Activated naive CD8-positive, alpha-beta T cell (primary cell): ENCODE data around the gene FAM228B.
"Not testable (repeated sequence)": the region's sequence is repeated elsewhere in the genome, so short reads cannot be mapped to it uniquely, and the experiment has no call there.

ENCODE experiments used
- H3K27ac Mint-ChIP-seq: one replicate; pipeline ENCODE4 v1.8.0; 2021; ENCODE audit warnings: mixed read lengths
- H3K27me3 Mint-ChIP-seq: one replicate; pipeline ENCODE4 v1.8.0; 2021; ENCODE audit warnings: mixed read lengths
- H3K36me3 Mint-ChIP-seq: one replicate; pipeline ENCODE4 v1.8.0; 2021; ENCODE audit warnings: mixed read lengths
- H3K4me1 Mint-ChIP-seq: one replicate; pipeline ENCODE4 v1.8.0; 2021; ENCODE audit warnings: low read depth, mixed read lengths
- H3K4me3 Mint-ChIP-seq: one replicate; pipeline ENCODE4 v1.8.0; 2021; ENCODE audit warnings: mild to moderate bottlenecking, mixed read lengths
- H3K9me3 Mint-ChIP-seq: one replicate; pipeline ENCODE4 v1.8.0; 2021; ENCODE audit warnings: low read depth, mixed read lengths

FAM228B gene

GRCh38 chr2:24197213-24197612 is 73.9 kb downstream of the FAM228B start:
- not testable (repeated sequence) for H3K4me1 Mint-ChIP-seq, H3K27me3 Mint-ChIP-seq, H3K36me3 Mint-ChIP-seq, H3K27ac Mint-ChIP-seq, H3K9me3 Mint-ChIP-seq, H3K4me3 Mint-ChIP-seq

GRCh38 chr2:24199968-24200590 is 76.8 kb downstream of the FAM228B start:
- no peak overlapping the region for H3K27ac Mint-ChIP-seq
- H3K4me1 Mint-ChIP-seq, result no peaks in the 10 kb centered on the region
- H3K9me3 Mint-ChIP-seq, result no peaks in the 10 kb centered on the region
- H3K36me3 Mint-ChIP-seq, result peaks cover 10% of the 10 kb centered on the region
- no peaks in the 10 kb centered on the region for H3K27me3 Mint-ChIP-seq
- H3K4me3 Mint-ChIP-seq, result no peak overlapping the region

- H3K27ac Mint-ChIP-seq, result no peak overlapping the region
- H3K36me3 Mint-ChIP-seq, result peaks cover 10% of the 10 kb centered on the region
- no peaks in the 10 kb centered on the region for H3K9me3 Mint-ChIP-seq
- no peak overlapping the region for H3K4me3 Mint-ChIP-seq
- no peaks in the 10 kb centered on the region for H3K27me3 Mint-ChIP-seq
- no peaks in the 10 kb centered on the region for H3K4me1 Mint-ChIP-seq
These were observed 77.5 kb downstream of the FAM228B start for GRCh38 chr2:24200799-24201198.

DNA sequence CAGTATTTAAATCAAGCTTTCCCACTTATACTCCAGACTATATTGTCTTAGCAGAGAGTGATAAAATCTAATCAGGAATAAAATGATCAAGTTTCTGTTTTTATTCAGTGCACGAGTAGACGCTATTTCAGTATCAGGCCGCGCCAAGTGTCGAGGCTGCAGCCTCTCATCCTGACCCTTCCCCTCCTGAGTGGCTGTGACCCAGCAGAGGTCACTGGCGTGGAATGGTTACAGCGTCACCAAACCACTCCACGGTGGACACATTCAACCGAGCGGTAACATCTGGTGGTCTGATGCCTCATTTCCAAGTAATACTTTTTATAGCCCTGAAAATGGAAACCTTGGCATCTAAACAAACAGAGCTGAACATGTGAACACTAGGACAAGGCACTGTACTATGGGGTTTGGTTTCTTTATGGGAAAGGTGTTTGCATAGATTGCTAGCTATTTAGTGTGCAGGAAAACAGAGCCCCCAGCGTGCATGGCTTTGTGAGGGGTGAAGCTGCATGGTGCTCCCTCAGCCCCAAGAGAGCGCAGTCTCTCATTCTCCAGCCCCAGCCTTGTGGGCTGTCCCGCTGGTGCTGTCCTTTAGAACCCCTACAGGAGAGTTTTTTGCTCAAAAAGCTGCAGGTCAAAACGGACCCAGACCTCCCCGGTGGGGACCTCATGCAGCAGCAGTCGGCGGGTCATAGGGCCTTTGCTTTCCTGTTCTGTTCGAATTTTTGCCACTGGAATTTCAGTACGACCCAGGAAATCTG is 79.9 kb downstream of the FAM228B start:
- Mint-ChIP-seq H3K36me3 (peaks cover 13% of the 10 kb centered on the region), H3K4me1 (no peaks in the 10 kb centered on the region), H3K4me3 (no peak overlapping the region), H3K27me3 (no peaks in the 10 kb centered on the region), H3K9me3 (no peaks in the 10 kb centered on the region), H3K27ac (no peak overlapping the region)

DNA sequence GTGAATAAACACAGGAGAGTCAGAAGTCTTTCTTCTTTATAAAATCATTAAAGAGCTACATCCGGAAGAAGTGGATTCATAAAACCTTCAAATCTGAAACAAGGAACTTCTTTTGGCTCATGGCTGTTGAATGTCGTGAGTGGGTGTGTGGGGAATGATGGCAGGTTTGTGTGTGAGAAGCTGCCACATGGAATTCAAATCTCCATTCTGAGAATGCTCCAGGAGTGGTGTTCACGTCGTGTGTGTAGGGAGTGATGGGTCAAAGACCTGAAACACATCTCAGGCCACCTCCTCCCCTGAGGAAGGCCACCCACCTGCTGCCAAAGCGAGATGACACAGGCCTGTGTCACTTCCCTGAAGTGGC is 80.5 kb downstream of the FAM228B start:
- Mint-ChIP-seq H3K36me3 (peaks cover 14% of the 10 kb centered on the region), H3K4me1 (no peaks in the 10 kb centered on the region), H3K9me3 (no peaks in the 10 kb centered on the region), H3K27me3 (no peaks in the 10 kb centered on the region), H3K4me3 (no peak overlapping the region), H3K27ac (no peak overlapping the region)

GRCh38 chr2:24204505-24204904 is 81.2 kb downstream of the FAM228B start:
- peaks cover 18% of the 10 kb centered on the region for H3K36me3 Mint-ChIP-seq
- no peaks in the 10 kb centered on the region for H3K9me3 Mint-ChIP-seq
- no peak overlapping the region for H3K4me3 Mint-ChIP-seq
- no peaks in the 10 kb centered on the region for H3K27me3 Mint-ChIP-seq
- H3K4me1 Mint-ChIP-seq, result no peaks in the 10 kb centered on the region
- no peak overlapping the region for H3K27ac Mint-ChIP-seq

DNA sequence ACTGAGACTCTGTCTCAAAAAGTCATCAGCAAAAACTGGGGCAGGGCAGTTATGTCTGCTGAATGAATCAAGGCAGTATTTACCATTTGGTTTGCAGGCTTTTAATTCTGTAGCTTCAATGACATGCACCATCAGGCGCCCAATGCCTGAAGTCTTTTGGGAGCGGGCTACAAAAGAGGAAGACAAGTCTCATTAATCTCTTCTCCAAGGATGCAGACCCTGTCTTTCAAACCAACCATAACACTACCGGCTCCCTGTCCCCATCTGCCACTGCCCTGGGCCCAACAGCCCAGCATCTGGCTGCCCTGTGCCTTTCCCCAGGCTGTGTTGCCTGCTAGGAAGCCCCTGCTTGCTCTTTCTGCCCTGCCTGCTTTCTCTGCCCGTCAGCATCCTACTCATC is 81.9 kb downstream of the FAM228B start:
- Mint-ChIP-seq H3K9me3 (no peaks in the 10 kb centered on the region), H3K4me1 (no peaks in the 10 kb centered on the region), H3K27me3 (no peaks in the 10 kb centered on the region), H3K27ac (no peak overlapping the region), H3K36me3 (peaks cover 14% of the 10 kb centered on the region), H3K4me3 (no peak overlapping the region)

GRCh38 chr2:24206242-24206641 is 83.0 kb downstream of the FAM228B start:
- Mint-ChIP-seq H3K9me3 (no peaks in the 10 kb centered on the region), H3K4me3 (no peak overlapping the region), H3K4me1 (no peaks in the 10 kb centered on the region), H3K36me3 (peaks cover 15% of the 10 kb centered on the region), H3K27ac (no peak overlapping the region), H3K27me3 (no peaks in the 10 kb centered on the region)

- Mint-ChIP-seq H3K4me1 (no peaks in the 10 kb centered on the region), H3K4me3 (no peak overlapping the region), H3K9me3 (no peaks in the 10 kb centered on the region), H3K36me3 (peaks cover 17% of the 10 kb centered on the region), H3K27ac (no peak overlapping the region), H3K27me3 (no peaks in the 10 kb centered on the region)
These were observed 83.4 kb downstream of the FAM228B start for GRCh38 chr2:24206714-24207113.

DNA sequence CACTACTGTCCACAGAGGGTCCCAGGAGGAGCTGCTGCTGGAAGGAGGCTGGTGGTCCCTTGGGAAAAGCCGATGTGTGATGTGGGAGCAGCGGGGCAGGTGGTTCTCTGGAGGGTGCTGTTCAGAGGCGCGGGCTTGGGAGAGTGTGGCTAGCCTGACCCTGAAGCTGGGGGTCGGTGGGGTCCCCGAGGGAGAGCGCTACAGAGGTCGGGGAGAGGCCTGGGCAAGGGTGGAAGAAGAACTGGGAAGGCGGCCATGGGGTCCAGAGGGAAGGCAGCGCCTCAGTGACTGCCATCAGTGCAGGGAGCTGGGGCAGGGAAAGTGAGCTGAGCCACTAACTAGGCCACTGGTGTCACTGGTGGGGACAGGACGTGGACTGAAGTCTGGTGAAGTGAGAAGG is 84.1 kb downstream of the FAM228B start:
- no peaks in the 10 kb centered on the region for H3K4me1 Mint-ChIP-seq
- no peaks in the 10 kb centered on the region for H3K9me3 Mint-ChIP-seq
- H3K36me3 Mint-ChIP-seq, result peaks cover 17% of the 10 kb centered on the region
- H3K27ac Mint-ChIP-seq, result no peak overlapping the region
- H3K27me3 Mint-ChIP-seq, result no peaks in the 10 kb centered on the region
- H3K4me3 Mint-ChIP-seq, result no peak overlapping the region

- Mint-ChIP-seq H3K4me3 (no peak overlapping the region), H3K27me3 (no peaks in the 10 kb centered on the region), H3K4me1 (no peaks in the 10 kb centered on the region), H3K27ac (no peak overlapping the region), H3K36me3 (peaks cover 20% of the 10 kb centered on the region), H3K9me3 (no peaks in the 10 kb centered on the region)
These were observed 85.2 kb downstream of the FAM228B start for GRCh38 chr2:24208490-24208889.

DNA sequence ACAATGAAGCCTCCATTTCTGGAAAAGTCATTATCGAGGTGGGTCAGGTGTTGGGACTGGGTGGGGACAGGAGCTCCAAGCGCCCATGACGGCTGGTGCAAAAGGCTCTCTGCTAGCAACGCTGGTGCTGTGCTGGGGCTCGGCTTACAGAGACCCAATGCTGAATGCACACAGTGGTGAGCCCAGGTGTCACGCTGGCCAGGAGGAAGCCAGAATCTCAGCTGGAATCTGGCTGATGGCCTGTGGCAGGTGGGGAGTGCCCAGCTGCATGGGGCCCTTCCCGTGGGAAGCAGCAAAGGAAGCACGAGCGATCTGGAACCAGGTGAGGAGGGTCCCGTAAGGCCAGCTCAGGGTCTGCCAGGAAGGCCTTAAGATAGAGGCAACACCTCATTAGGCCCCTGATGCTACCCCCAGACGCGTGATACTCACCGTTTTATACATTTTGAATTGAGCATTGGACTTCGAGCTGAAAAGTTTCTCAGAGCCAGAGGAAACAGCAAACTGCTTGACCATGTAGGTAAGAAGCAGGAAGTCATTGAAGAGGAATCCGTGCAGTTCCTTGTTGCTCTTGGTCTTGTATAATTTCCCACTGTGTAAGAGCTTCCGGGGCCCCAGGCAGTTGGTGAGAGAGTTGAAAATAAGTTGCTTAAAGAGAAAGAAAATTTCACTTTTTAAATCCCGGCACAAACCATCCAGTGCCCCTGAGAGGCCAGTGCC is 86.3 kb downstream of the FAM228B start:
- peaks cover 20% of the 10 kb centered on the region for H3K36me3 Mint-ChIP-seq
- no peaks in the 10 kb centered on the region for H3K27me3 Mint-ChIP-seq
- H3K4me1 Mint-ChIP-seq, result no peaks in the 10 kb centered on the region
- H3K9me3 Mint-ChIP-seq, result no peaks in the 10 kb centered on the region
- H3K4me3 Mint-ChIP-seq, result no peak overlapping the region
- no peak overlapping the region for H3K27ac Mint-ChIP-seq

- Mint-ChIP-seq H3K27ac (no peak overlapping the region), H3K9me3 (no peaks in the 10 kb centered on the region), H3K36me3 (peaks cover 20% of the 10 kb centered on the region), H3K27me3 (no peaks in the 10 kb centered on the region), H3K4me1 (peaks cover 2% of the 10 kb centered on the region), H3K4me3 (no peak overlapping the region)
These were observed 86.8 kb downstream of the FAM228B start for GRCh38 chr2:24210106-24210455.

- H3K27me3 Mint-ChIP-seq, result no peaks in the 10 kb centered on the region
- peaks cover 2% of the 10 kb centered on the region for H3K4me1 Mint-ChIP-seq
- no peak overlapping the region for H3K27ac Mint-ChIP-seq
- no peaks in the 10 kb centered on the region for H3K9me3 Mint-ChIP-seq
- peaks cover 20% of the 10 kb centered on the region for H3K36me3 Mint-ChIP-seq
- H3K4me3 Mint-ChIP-seq, result no peak overlapping the region
These were observed 87.5 kb downstream of the FAM228B start for GRCh38 chr2:24210723-24211122.

GRCh38 chr2:24211408-24211807 is 88.1 kb downstream of the FAM228B start:
- Mint-ChIP-seq H3K9me3 (no peaks in the 10 kb centered on the region), H3K27ac (no peak overlapping the region), H3K27me3 (no peaks in the 10 kb centered on the region), H3K4me3 (no peak overlapping the region), H3K36me3 (peaks cover 17% of the 10 kb centered on the region), H3K4me1 (peaks cover 2% of the 10 kb centered on the region)
